Fibroblast of pulmonary artery (primary cell): Measurements from ENCODE around the gene WDR12.

ENCODE experiments used
- DNase-seq: peaks from one replicate; pipeline ENCODE4 v3.0.0-alpha.2; 2010; ENCODE audit warnings: low read depth
- H3K4me3 ChIP-seq: replicated peaks from 2 replicates; pipeline ENCODE4 v1.5.1; 2011; ENCODE audit warnings: low read depth, mild to moderate bottlenecking, control low read depth, low read length, moderate library complexity
- CTCF ChIP-seq: IDR thresholded peaks from 2 replicates; pipeline ENCODE4 v1.5.1; 2011; ENCODE audit warnings: mild to moderate bottlenecking, control low read depth, low read length, inconsistent platforms; ENCODE audit errors: missing control alignments

The WDR12 gene

DNA sequence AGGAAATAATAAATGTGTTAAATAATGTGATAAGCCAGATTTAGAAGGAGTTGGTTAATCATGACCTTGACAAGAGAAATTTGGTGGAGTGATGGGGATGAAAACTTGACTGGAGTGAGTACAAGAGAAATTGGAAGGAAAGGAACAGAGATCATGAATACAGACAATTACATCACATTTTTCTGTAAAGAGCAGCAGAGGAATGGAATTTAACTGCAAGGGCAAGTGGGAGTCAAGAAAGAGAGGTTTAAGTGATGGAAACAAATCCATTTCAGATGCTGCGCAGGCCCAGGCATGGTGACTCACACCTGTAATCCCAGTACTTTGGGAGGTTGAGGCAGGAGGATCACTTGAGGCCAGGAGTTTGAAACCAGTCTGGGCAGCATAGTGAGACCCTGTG is 86.6 kb downstream of the WDR12 start:
- no peak for DNase-seq
- no peak overlapping the region for H3K4me3 ChIP-seq
- no peak for TF ChIP-seq CTCF
